ENCODE data around the gene AANAT.
"Not testable (repeated sequence)": the region's sequence is repeated elsewhere in the genome, so short reads cannot be mapped to it uniquely, and the experiment has no call there.

AANAT gene

DNA sequence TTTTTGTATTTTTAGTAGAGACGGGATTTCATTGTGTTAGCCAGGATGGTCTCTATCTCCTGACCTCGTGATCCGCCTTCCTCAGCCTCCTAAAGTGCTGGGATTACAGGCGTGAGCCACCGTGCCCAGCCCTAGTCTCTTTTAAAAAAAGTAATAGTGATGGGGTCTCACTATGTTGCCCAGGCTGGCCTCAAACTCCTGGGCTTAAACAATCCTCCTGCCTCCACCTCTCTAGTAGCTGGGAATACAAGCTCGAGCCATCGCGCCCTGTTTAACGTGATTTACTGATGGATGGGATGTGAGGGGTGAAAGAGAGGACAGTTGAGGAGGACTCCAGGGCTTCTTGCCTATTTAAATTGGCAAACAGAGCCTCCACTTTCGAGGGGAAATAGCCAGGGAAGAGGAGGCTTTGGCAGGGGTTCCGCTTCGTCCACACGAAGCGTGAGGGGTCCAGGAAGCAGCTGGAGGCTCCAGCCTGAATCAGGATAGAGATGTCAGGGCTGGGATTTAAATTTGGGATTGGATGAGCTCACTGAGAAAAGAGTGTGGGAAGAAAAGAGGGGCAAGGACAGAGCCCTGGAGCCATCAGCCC is 41.2 kb downstream of the AANAT start:
- DNase-seq, result not testable (repeated sequence)

DNA sequence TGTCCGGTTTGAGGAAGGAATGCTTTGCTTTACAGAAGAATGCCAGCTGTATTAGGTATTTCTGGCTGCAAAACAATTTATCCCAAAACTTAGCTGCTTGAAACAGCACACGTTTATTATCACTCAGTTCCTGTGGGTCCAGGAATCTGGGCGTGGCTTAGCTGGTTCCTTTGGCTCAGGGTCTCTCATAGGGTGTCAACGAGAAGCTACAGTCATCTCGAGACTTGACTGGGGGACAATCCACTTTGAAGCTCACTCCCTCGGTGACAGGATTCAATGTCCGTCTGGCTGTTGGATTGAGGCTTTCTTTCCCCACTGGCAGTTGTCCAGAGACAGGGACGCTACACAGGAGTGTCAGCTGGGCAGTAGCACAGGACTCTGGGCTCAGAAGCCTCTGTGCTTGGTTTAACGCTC is 43.4 kb downstream of the AANAT start:
- no peak for DNase-seq

- no peak for DNase-seq
These were observed 44.4 kb downstream of the AANAT start for GRCh38 chr17:76511668-76512365.

DNA sequence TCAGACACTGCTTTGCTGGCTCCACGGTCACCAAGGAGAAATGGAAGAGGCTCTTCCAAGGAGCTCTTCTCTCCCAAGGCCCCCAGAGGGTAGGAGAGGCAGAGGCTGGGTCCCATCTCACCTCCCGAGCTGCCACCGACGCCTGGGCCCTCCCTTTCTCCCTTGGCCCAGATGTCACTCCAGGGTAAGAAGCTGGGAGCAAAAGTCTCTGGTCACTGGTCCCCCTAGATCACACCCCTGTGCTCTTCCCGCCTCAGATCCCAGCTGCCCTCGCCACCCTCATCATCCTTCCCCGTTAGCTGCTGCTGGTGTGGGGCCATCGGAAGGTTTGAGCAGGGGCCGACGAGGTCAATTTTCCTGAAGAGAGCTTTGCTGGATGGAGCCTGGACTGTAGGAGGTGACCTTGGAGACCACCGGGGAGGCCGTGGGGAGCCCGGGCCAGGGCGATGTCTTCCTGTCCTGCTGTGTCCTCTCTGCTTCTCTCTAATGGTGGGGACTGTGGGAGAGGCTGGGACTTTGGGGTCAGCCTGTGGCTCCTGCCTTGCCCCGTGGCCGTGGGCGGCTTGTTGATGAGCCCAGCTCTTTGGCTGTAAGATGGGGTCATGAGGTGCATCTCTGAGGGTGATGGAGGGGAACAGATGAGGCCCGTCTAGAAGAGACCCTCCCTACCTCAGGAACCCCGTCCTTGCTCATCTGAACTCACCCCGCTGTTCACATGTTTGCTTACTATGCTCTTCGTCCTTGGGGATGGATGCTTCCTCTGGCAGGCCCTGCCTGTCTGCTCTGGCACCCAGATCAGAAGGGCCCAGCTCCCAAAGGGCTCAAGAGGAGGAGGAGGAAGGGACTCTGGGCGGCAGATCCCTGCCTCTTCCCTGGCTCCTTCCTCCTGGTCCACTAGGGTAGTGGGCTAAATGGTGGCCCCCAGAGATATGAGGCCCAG is 45.2 kb downstream of the AANAT start:
- DNase-seq, result no peak

DNA sequence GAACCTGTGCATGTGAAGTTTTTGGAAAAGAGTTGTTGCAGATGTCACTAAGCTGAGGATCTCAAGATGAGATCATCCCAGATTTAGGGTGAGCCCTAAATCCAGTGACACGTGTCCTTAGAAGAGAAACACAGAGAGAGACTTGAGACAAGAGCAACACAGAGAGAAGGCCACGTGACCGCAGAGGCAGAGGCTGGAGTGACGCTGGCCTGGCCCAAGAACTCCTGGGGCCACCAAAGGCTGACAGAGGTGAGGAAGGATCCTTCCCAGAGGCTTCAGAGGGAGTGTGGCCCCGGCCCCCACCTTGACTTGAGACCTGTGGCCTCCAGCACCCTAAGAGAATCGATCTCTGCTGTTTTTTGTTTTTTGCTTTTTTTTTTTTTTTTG is 45.9 kb downstream of the AANAT start:
- no peak for DNase-seq

- not testable (repeated sequence) for DNase-seq
These were observed 47.0 kb downstream of the AANAT start for GRCh38 chr17:76514355-76514754.

- DNase-seq, result peak; percentile 86
These were observed 48.0 kb downstream of the AANAT start for GRCh38 chr17:76515274-76515949.

DNA sequence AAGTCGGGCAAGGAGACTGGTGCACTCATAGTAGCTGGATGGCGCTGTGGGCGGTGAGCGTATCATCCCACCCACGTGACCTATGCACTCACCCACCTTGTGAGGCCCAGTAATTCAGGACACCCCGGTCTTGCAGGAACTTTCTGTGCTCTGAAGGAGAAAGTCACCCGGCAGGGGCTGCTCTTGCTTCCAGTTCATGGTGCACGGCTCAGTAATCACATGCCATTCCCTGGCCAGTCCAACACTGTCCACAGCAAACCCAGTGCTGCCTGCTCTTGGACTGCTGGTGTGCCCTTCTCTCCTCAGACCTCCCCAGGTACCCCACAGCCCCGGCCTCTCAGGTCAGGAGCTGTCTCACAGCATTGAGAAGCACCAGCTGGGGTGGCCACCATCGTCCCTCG is 50.2 kb downstream of the AANAT start:
- no peak for DNase-seq

DNA sequence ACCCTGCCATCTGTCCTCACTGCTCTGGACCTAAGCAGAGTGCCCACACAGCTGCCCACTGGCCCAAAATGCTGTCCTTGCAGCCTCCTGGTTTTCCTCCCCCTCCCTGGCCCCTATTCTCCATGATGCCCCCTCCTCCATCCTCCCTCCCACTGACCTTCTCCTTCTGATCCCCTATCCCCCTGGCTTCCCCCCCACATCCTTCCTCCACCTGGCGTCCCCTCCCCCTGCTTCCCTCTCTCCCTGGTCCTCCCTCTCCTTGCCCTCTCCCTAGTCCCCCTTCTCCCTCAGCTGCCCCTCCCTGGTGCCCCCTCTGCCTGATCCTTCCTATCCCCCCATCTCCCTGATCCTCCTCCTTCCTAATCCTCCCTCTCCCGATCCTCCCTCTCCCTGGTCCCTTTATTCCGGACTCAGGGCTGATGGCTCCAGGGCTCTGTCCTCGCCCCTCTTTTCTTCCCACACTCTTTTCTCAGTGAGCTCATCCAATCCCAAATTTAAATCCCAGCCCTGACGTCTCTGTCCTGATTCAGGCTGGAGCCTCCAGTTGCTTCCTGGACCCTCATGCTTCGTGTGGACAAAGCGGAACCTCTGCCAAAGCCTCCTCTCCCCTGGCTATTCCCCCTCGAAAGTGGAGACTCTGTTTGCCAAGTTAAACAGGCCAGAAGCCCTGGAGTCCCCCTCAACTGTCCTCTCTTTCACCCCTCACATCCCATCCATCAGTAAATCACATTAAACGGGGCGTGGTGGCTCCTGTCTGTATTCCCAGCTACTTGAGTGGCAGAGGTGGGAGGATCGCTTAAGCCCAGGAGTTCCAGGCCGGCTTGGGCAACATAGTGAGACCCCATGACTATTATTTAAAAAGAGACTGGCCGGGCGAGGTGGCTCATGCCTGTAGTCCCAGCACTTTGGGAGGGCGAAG is 51.9 kb downstream of the AANAT start:
- no peak for DNase-seq
